ENCODE results near the gene PPFIA3. TPM values are rescaled to one million over a fixed set of nuclear protein-coding genes. Genes with fewer than 3 reads are reported as not detected.

Gene PPFIA3
- total and polyA plus RNA-seq, 4 donors = 1.5 to 4.6 (median 2.4) TPM

DNA sequence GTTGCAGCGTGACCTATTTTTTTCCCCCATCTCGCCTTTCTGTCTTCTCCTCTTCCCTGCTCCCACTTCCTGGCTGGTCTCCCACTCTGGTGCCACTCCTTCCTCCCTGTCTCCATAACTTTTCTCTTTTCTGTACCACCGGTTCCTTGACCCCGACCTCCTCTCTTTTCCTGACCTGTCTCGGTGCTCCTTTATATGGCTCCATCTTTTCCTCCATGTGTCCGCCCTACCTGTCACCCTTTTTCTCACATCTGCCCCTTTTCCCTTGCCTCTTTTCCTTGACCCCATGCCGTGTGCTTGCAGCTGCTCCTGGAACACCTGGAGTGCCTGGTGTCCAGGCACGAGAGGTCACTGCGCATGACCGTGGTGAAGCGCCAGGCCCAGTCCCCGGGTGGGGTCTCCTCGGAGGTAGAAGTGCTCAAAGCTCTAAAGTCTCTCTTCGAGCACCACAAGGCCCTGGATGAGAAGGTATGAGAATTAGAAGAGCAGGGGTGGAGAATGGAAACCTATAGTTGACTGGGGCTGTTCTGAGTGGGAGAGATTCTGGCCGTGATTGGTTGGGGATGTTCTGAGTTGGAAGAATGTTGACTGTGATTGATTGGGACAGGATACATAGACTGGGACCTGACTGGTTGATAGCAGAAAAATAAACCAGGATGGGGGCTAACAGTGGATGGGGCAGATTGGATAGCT, 9.3 kb downstream of the PPFIA3 start:
- Histone ChIP-seq H3K27me3 (ENCODE audit: control insufficient read depth in 4 of 4, insufficient read depth in 4 of 4, low read length in 3 of 4) (no peaks in the 10 kb centered on the region), H3K27ac (ENCODE audit: low read depth in 1 of 2, low read length in 2 of 2) (no peak overlapping the region), H3K9me3 (ENCODE audit: control insufficient read depth in 4 of 4, low read length in 3 of 4) (no peaks in the 10 kb centered on the region), H3K9ac (ENCODE audit: low read depth in 1 of 2, low read length in 2 of 2) (no peak overlapping the region), H3K4me1 (ENCODE audit: control insufficient read depth in 4 of 4, insufficient read depth in 4 of 4, low read length in 3 of 4) (peaks cover 0 to 14% (median 10%) of the 10 kb centered on the region in 4 donors), H3K36me3 (ENCODE audit: control insufficient read depth in 4 of 4, insufficient read depth in 3 of 4, low read depth in 1 of 4, low read length in 3 of 4) (no peaks in the 10 kb centered on the region), H3K4me3 (ENCODE audit: low read depth in 1 of 3, low read length in 3 of 3) (no peak overlapping the region)
- TF ChIP-seq, protein P1, sequence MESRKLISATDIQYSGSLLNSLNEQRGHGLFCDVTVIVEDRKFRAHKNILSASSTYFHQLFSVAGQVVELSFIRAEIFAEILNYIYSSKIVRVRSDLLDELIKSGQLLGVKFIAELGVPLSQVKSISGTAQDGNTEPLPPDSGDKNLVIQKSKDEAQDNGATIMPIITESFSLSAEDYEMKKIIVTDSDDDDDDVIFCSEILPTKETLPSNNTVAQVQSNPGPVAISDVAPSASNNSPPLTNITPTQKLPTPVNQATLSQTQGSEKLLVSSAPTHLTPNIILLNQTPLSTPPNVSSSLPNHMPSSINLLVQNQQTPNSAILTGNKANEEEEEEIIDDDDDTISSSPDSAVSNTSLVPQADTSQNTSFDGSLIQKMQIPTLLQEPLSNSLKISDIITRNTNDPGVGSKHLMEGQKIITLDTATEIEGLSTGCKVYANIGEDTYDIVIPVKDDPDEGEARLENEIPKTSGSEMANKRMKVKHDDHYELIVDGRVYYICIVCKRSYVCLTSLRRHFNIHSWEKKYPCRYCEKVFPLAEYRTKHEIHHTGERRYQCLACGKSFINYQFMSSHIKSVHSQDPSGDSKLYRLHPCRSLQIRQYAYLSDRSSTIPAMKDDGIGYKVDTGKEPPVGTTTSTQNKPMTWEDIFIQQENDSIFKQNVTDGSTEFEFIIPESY (IDR thresholded peaks at IDR 0.05) = no peak
- TF ChIP-seq RXRA (IDR thresholded peaks at IDR 0.05) (no peak), HNF4A (conservative IDR thresholded peaks at IDR 0.05) (no peak), NR2F2 (IDR thresholded peaks at IDR 0.05) (no peak), FOXA2 (IDR thresholded peaks at IDR 0.05) (no peak), JUND (IDR thresholded peaks at IDR 0.05) (no peak), SP1 (IDR thresholded peaks at IDR 0.05) (no peak), GABPA (IDR thresholded peaks at IDR 0.05 in 1 of 2, conservative IDR thresholded peaks at IDR 0.05 in 1 of 2) (no peak)
- TF ChIP-seq, protein P2, sequence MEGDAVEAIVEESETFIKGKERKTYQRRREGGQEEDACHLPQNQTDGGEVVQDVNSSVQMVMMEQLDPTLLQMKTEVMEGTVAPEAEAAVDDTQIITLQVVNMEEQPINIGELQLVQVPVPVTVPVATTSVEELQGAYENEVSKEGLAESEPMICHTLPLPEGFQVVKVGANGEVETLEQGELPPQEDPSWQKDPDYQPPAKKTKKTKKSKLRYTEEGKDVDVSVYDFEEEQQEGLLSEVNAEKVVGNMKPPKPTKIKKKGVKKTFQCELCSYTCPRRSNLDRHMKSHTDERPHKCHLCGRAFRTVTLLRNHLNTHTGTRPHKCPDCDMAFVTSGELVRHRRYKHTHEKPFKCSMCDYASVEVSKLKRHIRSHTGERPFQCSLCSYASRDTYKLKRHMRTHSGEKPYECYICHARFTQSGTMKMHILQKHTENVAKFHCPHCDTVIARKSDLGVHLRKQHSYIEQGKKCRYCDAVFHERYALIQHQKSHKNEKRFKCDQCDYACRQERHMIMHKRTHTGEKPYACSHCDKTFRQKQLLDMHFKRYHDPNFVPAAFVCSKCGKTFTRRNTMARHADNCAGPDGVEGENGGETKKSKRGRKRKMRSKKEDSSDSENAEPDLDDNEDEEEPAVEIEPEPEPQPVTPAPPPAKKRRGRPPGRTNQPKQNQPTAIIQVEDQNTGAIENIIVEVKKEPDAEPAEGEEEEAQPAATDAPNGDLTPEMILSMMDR (IDR thresholded peaks at IDR 0.05; ENCODE audit: low read depth, low read length, missing input control) = no peak
- TF ChIP-seq, protein P3, sequence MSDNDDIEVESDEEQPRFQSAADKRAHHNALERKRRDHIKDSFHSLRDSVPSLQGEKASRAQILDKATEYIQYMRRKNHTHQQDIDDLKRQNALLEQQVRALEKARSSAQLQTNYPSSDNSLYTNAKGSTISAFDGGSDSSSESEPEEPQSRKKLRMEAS (IDR thresholded peaks at IDR 0.05) = no peak
- TF ChIP-seq, protein P4, sequence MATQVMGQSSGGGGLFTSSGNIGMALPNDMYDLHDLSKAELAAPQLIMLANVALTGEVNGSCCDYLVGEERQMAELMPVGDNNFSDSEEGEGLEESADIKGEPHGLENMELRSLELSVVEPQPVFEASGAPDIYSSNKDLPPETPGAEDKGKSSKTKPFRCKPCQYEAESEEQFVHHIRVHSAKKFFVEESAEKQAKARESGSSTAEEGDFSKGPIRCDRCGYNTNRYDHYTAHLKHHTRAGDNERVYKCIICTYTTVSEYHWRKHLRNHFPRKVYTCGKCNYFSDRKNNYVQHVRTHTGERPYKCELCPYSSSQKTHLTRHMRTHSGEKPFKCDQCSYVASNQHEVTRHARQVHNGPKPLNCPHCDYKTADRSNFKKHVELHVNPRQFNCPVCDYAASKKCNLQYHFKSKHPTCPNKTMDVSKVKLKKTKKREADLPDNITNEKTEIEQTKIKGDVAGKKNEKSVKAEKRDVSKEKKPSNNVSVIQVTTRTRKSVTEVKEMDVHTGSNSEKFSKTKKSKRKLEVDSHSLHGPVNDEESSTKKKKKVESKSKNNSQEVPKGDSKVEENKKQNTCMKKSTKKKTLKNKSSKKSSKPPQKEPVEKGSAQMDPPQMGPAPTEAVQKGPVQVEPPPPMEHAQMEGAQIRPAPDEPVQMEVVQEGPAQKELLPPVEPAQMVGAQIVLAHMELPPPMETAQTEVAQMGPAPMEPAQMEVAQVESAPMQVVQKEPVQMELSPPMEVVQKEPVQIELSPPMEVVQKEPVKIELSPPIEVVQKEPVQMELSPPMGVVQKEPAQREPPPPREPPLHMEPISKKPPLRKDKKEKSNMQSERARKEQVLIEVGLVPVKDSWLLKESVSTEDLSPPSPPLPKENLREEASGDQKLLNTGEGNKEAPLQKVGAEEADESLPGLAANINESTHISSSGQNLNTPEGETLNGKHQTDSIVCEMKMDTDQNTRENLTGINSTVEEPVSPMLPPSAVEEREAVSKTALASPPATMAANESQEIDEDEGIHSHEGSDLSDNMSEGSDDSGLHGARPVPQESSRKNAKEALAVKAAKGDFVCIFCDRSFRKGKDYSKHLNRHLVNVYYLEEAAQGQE (IDR thresholded peaks at IDR 0.05) = no peak
- WGBS = 69% methylated on average over 15 of the region's 15 CpGs
- no peak for DNase-seq (ENCODE audit: low spot score)

DNA sequence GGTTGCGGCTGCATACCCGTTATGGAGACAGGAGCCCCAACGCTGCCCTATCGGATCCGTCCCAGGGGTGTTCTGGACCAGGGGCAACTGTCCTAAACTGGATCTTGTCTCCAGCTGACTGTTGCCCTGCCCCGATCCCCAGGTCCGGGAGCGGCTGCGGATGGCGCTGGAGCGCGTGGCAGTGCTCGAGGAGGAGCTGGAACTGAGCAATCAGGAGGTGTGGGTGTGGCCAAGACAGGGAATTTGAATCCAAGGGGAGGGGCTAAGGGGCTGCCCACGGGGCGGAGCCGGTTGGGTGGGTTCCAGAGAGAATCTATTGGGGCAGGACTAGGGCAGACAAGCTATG, 9.9 kb downstream of the PPFIA3 start:
- Histone ChIP-seq H3K9ac (ENCODE audit: low read depth in 1 of 2, low read length in 2 of 2) (no peak overlapping the region), H3K36me3 (ENCODE audit: control insufficient read depth in 4 of 4, insufficient read depth in 3 of 4, low read depth in 1 of 4, low read length in 3 of 4) (no peaks in the 10 kb centered on the region), H3K27ac (ENCODE audit: low read depth in 1 of 2, low read length in 2 of 2) (no peak overlapping the region), H3K4me1 (ENCODE audit: control insufficient read depth in 4 of 4, insufficient read depth in 4 of 4, low read length in 3 of 4) (peaks cover 0 to 16% (median 11%) of the 10 kb centered on the region in 4 donors), H3K27me3 (ENCODE audit: control insufficient read depth in 4 of 4, insufficient read depth in 4 of 4, low read length in 3 of 4) (peaks cover 0 to 2% (median 0%) of the 10 kb centered on the region in 4 donors), H3K9me3 (ENCODE audit: control insufficient read depth in 4 of 4, low read length in 3 of 4) (no peaks in the 10 kb centered on the region), H3K4me3 (ENCODE audit: low read depth in 1 of 3, low read length in 3 of 3) (no peak overlapping the region)
- DNase-seq (ENCODE audit: low spot score) = no peak
- WGBS = 68% methylated on average over 16 of the region's 16 CpGs
- TF ChIP-seq TAF1 (conservative IDR thresholded peaks at IDR 0.05) (no peak), EGR1 (IDR thresholded peaks at IDR 0.05; ENCODE audit: low read depth in 2 of 2) (no peak), GABPA (IDR thresholded peaks at IDR 0.05 in 1 of 2, conservative IDR thresholded peaks at IDR 0.05 in 1 of 2) (no peak)
- TF ChIP-seq, protein P1 (IDR thresholded peaks at IDR 0.05) = no peak
- TF ChIP-seq, protein P3 (IDR thresholded peaks at IDR 0.05) = no peak

All from liver (tissue), 9 donors.